DND-41 (cell line): ENCODE results near the gene LEF1.

Experiments
- ATAC-seq: fragments of 200-7000 bp; cut with Tn5 transposase; 3 replicates; pipeline ENCODE4 v1.9.1; 2021; ENCODE audit warnings: low read depth; ENCODE audit not compliant: insufficient read depth
- DNase-seq: peaks from one replicate; pipeline ENCODE4 v3.0.0-alpha.2; 2020
- H2AFZ ChIP-seq: 2 replicates; pipeline ENCODE4 v1.6.0; 2012; ENCODE audit warnings: low read depth, low read length
- H3K27ac ChIP-seq: 2 replicates; pipeline ENCODE4 v1.5.1; 2012; ENCODE audit warnings: low read length, inconsistent platforms
- H3K27me3 ChIP-seq: fragments of 200-600 bp; sonication (generic); 2 replicates; pipeline ENCODE4 v1.6.0; 2012; ENCODE audit warnings: low read length, mild to moderate bottlenecking, inconsistent platforms; ENCODE audit not compliant: insufficient read depth, poor library complexity
- H3K36me3 ChIP-seq: 2 replicates; pipeline ENCODE4 v1.5.1; 2012; ENCODE audit warnings: low read length, inconsistent platforms; ENCODE audit not compliant: insufficient read depth
- H3K4me1 ChIP-seq: 2 replicates; pipeline ENCODE4 v1.5.1; 2012; ENCODE audit warnings: mild to moderate bottlenecking, low read length; ENCODE audit not compliant: insufficient read depth
- H3K4me2 ChIP-seq: 2 replicates; pipeline ENCODE4 v1.6.0; 2012; ENCODE audit warnings: mild to moderate bottlenecking, moderate library complexity, low read length, inconsistent platforms; ENCODE audit not compliant: insufficient read depth
- H3K4me3 ChIP-seq, 2 experiments: fragments of 200-600 bp in 1 of 2; shearing (Covaris generic) in 1 of 2; 2 replicates each; pipeline ENCODE4 v1.5.1; 2012 to 2016; ENCODE audit warnings: inconsistent platforms in 2 of 2, low read length in 2 of 2, mild to moderate bottlenecking in 2 of 2, low read depth in 1 of 2, moderate library complexity in 1 of 2
- H3K79me2 ChIP-seq: 2 replicates; pipeline ENCODE4 v1.6.0; 2012; ENCODE audit warnings: low read length, inconsistent platforms; ENCODE audit not compliant: insufficient read depth
- H3K9ac ChIP-seq: 2 replicates; pipeline ENCODE4 v1.6.0; 2012; ENCODE audit warnings: low read depth, mild to moderate bottlenecking, inconsistent platforms, low read length, moderate library complexity
- H3K9me3 ChIP-seq: 2 replicates; pipeline ENCODE4 v1.5.1; 2012; ENCODE audit warnings: low read length, moderate library complexity, mild to moderate bottlenecking, inconsistent platforms; ENCODE audit not compliant: insufficient read depth, severe bottlenecking
- H4K20me1 ChIP-seq: 2 replicates; pipeline ENCODE4 v1.6.0; 2012; ENCODE audit warnings: low read length; ENCODE audit not compliant: insufficient read depth
- CTCF ChIP-seq: IDR thresholded peaks from 2 replicates; pipeline ENCODE4 v1.5.1; 2012; ENCODE audit warnings: borderline replicate concordance, low read length, moderate library complexity, mild to moderate bottlenecking; ENCODE audit not compliant: poor library complexity, severe bottlenecking; ENCODE audit errors: extremely low read depth
- EZH2 ChIP-seq: IDR thresholded peaks from 3 replicates; pipeline ENCODE4 v1.6.1; 2012; ENCODE audit warnings: borderline replicate concordance, low read depth, mild to moderate bottlenecking, moderate library complexity, low read length, inconsistent platforms; ENCODE audit not compliant: severe bottlenecking

LEF1 gene

DNA sequence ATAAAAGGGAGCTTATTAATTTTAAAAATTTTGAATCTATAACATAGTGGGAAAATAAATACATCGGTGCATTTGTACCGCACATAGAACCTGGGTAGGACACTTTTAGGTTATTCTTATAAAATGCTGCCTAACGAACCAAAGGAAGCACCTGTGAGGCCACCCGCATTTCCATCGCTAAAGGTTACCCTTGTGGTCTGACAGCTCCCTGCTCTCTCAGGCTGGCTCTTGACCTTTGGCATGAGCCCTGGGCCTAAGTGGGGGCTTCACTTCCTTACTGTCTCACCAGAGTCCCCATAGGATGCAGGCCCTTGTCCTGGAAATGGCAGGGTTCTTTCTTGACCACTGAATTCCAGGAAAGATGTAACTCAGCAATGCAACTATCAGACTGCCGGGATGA is 133.0 kb downstream of the LEF1 start:
- Histone ChIP-seq H3K79me2 (no peaks in the 10 kb centered on the region), H3K9me3 (no peaks in the 10 kb centered on the region), H2AFZ (no peak overlapping the region), H3K4me1 (peaks cover 21% of the 10 kb centered on the region), H3K4me3 (no peak overlapping the region), H3K9ac (0 out of 2 replicates have a peak overlapping the region, but pooled peaks have one; percentile 8), H4K20me1 (no peaks in the 10 kb centered on the region), H3K4me2 (0 out of 2 replicates have a peak overlapping the region, but pooled peaks have one; percentile 2), H3K27ac (peak overlapping the region; percentile 60), H3K27me3 (no peaks in the 10 kb centered on the region), H3K36me3 (peaks cover 43% of the 10 kb centered on the region)
- peak; percentile 18; the same call in 1 of the 3 replicates for ATAC-seq
- peak; percentile 44 for DNase-seq
- no peak for TF ChIP-seq EZH2
- TF ChIP-seq CTCF = no peak

- no peak overlapping the region for H3K9ac ChIP-seq
- TF ChIP-seq EZH2 (no peak), CTCF (no peak)
- H3K4me2 ChIP-seq = no peak overlapping the region
- no peaks in the 10 kb centered on the region for H4K20me1 ChIP-seq
- ATAC-seq (no peak), DNase-seq (no peak)
- no peak overlapping the region for H3K4me3 ChIP-seq
- H3K4me1 ChIP-seq = peaks cover 29% of the 10 kb centered on the region
- no peak overlapping the region for H3K27ac ChIP-seq
- no peak overlapping the region for H2AFZ ChIP-seq
- H3K27me3 ChIP-seq = no peaks in the 10 kb centered on the region
- H3K79me2 ChIP-seq = no peaks in the 10 kb centered on the region
- no peaks in the 10 kb centered on the region for H3K9me3 ChIP-seq
- H3K36me3 ChIP-seq = peaks cover 53% of the 10 kb centered on the region
Measured at GRCh38 chr4:108034565-108034964, 134.2 kb downstream of the LEF1 start.

GRCh38 chr4:108033348-108033747 is 135.4 kb downstream of the LEF1 start:
- TF ChIP-seq EZH2 (no peak), CTCF (no peak)
- no peak for DNase-seq
- peaks cover 65% of the 10 kb centered on the region for H3K36me3 ChIP-seq
- H2AFZ ChIP-seq = no peak overlapping the region
- no peak overlapping the region for H3K4me2 ChIP-seq
- H3K4me1 ChIP-seq = peaks cover 29% of the 10 kb centered on the region
- no peak overlapping the region for H3K4me3 ChIP-seq
- no peaks in the 10 kb centered on the region for H4K20me1 ChIP-seq
- ATAC-seq = no peak
- no peaks in the 10 kb centered on the region for H3K27me3 ChIP-seq
- no peaks in the 10 kb centered on the region for H3K79me2 ChIP-seq
- H3K9me3 ChIP-seq = no peaks in the 10 kb centered on the region
- H3K9ac ChIP-seq = no peak overlapping the region
- no peak overlapping the region for H3K27ac ChIP-seq
